ENCODE data around the gene PRR3.

PRR3 gene

DNA sequence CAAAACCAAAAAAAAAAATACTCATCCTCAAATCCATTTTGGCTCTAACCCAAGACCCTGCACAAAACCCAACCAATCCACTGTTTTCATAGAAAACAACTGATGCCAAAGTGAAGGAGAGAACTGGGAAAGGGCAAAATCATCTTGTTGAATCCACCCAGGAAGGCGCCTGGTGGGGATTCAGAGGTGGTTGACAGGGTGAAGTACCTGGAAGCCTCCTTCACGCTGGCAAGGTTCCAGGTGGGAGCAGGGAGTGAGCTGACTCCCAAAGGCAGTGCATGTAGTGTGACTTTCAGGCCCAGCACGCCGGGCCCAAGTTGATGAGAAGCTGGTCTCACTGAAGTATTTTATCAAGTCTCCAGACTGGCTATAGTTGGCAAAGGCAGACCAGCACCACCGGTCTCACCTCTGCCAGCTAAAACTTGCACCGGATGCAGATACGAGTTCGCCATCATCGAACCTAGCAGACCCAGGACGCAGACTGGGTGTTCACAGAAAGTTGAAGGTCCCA is 43.4 kb downstream of the PRR3 start:
- TF ChIP-seq, protein P1, sequence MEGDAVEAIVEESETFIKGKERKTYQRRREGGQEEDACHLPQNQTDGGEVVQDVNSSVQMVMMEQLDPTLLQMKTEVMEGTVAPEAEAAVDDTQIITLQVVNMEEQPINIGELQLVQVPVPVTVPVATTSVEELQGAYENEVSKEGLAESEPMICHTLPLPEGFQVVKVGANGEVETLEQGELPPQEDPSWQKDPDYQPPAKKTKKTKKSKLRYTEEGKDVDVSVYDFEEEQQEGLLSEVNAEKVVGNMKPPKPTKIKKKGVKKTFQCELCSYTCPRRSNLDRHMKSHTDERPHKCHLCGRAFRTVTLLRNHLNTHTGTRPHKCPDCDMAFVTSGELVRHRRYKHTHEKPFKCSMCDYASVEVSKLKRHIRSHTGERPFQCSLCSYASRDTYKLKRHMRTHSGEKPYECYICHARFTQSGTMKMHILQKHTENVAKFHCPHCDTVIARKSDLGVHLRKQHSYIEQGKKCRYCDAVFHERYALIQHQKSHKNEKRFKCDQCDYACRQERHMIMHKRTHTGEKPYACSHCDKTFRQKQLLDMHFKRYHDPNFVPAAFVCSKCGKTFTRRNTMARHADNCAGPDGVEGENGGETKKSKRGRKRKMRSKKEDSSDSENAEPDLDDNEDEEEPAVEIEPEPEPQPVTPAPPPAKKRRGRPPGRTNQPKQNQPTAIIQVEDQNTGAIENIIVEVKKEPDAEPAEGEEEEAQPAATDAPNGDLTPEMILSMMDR (IDR thresholded peaks at IDR 0.05; ENCODE audit: borderline replicate concordance, extremely low read depth, low read length, poor library complexity, severe bottlenecking), result no peak
- TF ChIP-seq EZH2 (IDR thresholded peaks at IDR 0.05; ENCODE audit: borderline replicate concordance, low read depth, low read length, severe bottlenecking), result no peak
- H3K9me3 ChIP-seq (ENCODE audit: insufficient read depth, low read length, severe bottlenecking), result no peaks in the 10 kb centered on the region
- no peaks in the 10 kb centered on the region for H3K27me3 ChIP-seq (ENCODE audit: insufficient read depth, low read length, poor library complexity)
- peaks cover 56% of the 10 kb centered on the region for H3K36me3 ChIP-seq (ENCODE audit: insufficient read depth, low read length)
- no peak for DNase-seq
- no peak overlapping the region for H3K9ac ChIP-seq (ENCODE audit: low read depth, low read length)
- no peak overlapping the region for H3K4me2 ChIP-seq (ENCODE audit: insufficient read depth, low read length)
- ATAC-seq (ENCODE audit: insufficient read depth, low read depth), result no peak
- H3K79me2 ChIP-seq (ENCODE audit: insufficient read depth, low read length), result no peaks in the 10 kb centered on the region
- no peaks in the 10 kb centered on the region for H3K4me1 ChIP-seq (ENCODE audit: insufficient read depth, low read length)
- no peak overlapping the region for H3K27ac ChIP-seq (ENCODE audit: low read length)
- peaks cover 37% of the 10 kb centered on the region for H4K20me1 ChIP-seq (ENCODE audit: insufficient read depth, low read length)
- H3K4me3 ChIP-seq (ENCODE audit: low read depth in 1 of 2, low read length in 2 of 2), result no peak overlapping the region
- no peak overlapping the region for H2AFZ ChIP-seq (ENCODE audit: low read depth, low read length)

GRCh38 chr6:30601436-30601814 is 44.3 kb downstream of the PRR3 start:
- H3K36me3 ChIP-seq (ENCODE audit: insufficient read depth, low read length), result peaks cover 63% of the 10 kb centered on the region
- H4K20me1 ChIP-seq (ENCODE audit: insufficient read depth, low read length), result peaks cover 37% of the 10 kb centered on the region
- H3K4me3 ChIP-seq (ENCODE audit: low read depth in 1 of 2, low read length in 2 of 2), result no peak overlapping the region
- no peak overlapping the region for H3K4me2 ChIP-seq (ENCODE audit: insufficient read depth, low read length)
- DNase-seq (peak; percentile 67), ATAC-seq (ENCODE audit: insufficient read depth, low read depth) (peak; percentile 43)
- no peaks in the 10 kb centered on the region for H3K9me3 ChIP-seq (ENCODE audit: insufficient read depth, low read length, severe bottlenecking)
- no peaks in the 10 kb centered on the region for H3K4me1 ChIP-seq (ENCODE audit: insufficient read depth, low read length)
- TF ChIP-seq EZH2 (IDR thresholded peaks at IDR 0.05; ENCODE audit: borderline replicate concordance, low read depth, low read length, severe bottlenecking), result no peak
- TF ChIP-seq, protein P1 (IDR thresholded peaks at IDR 0.05; ENCODE audit: borderline replicate concordance, extremely low read depth, low read length, poor library complexity, severe bottlenecking), result no peak
- peak overlapping the region; percentile 16; the same call in 1 of the 2 replicates for H3K27ac ChIP-seq (ENCODE audit: low read length)
- no peak overlapping the region for H3K9ac ChIP-seq (ENCODE audit: low read depth, low read length)
- H3K79me2 ChIP-seq (ENCODE audit: insufficient read depth, low read length), result peaks cover 2% of the 10 kb centered on the region; the same call in 1 of the 2 replicates
- no peak overlapping the region for H2AFZ ChIP-seq (ENCODE audit: low read depth, low read length)
- H3K27me3 ChIP-seq (ENCODE audit: insufficient read depth, low read length, poor library complexity), result no peaks in the 10 kb centered on the region

DNA sequence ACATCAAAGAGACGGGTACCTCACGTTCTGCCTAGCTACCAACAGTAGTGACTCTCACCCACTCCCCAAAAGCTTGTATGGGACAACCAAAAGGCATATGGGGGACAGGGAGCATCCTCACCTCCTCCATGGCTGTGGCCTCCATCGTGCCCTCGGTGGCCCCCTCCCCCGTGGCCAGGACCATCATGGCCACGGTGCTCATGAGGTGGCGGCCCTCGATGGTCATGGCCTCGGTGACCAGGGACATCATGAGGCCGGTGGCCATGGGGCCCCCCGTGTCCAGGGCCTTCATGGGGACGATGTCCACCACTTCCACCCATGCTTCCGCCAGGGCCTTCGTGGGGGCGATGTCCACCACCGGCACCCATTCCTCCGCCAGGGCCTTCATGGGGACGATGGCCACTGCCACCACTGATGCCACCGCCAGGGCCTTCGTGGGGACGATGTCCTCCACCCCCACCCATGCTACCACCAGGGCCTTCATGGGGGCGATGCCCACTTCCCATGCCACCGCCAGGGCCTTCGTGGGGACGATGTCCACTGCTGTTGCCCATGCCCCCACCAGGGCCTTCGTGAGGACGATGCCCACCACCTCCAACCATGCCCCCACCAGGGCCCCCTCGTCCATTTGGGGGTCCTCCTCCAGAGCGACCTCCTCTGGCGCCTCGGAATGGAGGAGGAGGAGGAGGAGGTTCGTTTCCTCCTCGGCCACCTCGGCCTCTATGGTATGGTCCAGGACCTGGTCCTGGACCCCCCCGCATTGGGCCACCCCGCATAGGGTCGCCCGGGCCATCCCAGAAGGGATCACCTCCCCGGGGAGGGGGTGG is 44.9 kb downstream of the PRR3 start:
- ATAC-seq (ENCODE audit: insufficient read depth, low read depth) (no peak), DNase-seq (no peak)
- TF ChIP-seq, protein P1 (IDR thresholded peaks at IDR 0.05; ENCODE audit: borderline replicate concordance, extremely low read depth, low read length, poor library complexity, severe bottlenecking), result no peak
- TF ChIP-seq EZH2 (IDR thresholded peaks at IDR 0.05; ENCODE audit: borderline replicate concordance, low read depth, low read length, severe bottlenecking), result no peak
- H3K27ac ChIP-seq (ENCODE audit: low read length), result peak overlapping the region; percentile 16; the same call in 1 of the 2 replicates
- H3K9me3 ChIP-seq (ENCODE audit: insufficient read depth, low read length, severe bottlenecking), result no peaks in the 10 kb centered on the region
- no peak overlapping the region for H2AFZ ChIP-seq (ENCODE audit: low read depth, low read length)
- no peak overlapping the region for H3K9ac ChIP-seq (ENCODE audit: low read depth, low read length)
- H3K4me1 ChIP-seq (ENCODE audit: insufficient read depth, low read length), result no peaks in the 10 kb centered on the region
- peaks cover 69% of the 10 kb centered on the region for H3K36me3 ChIP-seq (ENCODE audit: insufficient read depth, low read length)
- H3K79me2 ChIP-seq (ENCODE audit: insufficient read depth, low read length), result peaks cover 6% of the 10 kb centered on the region
- no peaks in the 10 kb centered on the region for H3K27me3 ChIP-seq (ENCODE audit: insufficient read depth, low read length, poor library complexity)
- H4K20me1 ChIP-seq (ENCODE audit: insufficient read depth, low read length), result peaks cover 37% of the 10 kb centered on the region
- no peak overlapping the region for H3K4me3 ChIP-seq (ENCODE audit: low read depth in 1 of 2, low read length in 2 of 2)
- H3K4me2 ChIP-seq (ENCODE audit: insufficient read depth, low read length), result no peak overlapping the region

Measured in DND-41 (cell line).